ENCODE measurements around the gene FIS1.

- TF ChIP-seq CTCF (IDR thresholded peaks at IDR 0.05) (no peak), POLR2A (IDR thresholded peaks at IDR 0.05) (no peak)
Measured at GRCh38 chr7:101231644-101232043, 13.2 kb downstream of the FIS1 start.
